NCI-H2029 (cell line): ENCODE results near the gene AGRN.
"Not testable (repeated sequence)": the region's sequence is repeated elsewhere in the genome, so short reads cannot be mapped to it uniquely, and the experiment has no call there.

Source experiments
- DNase-seq: peaks from one replicate; lab custom pipeline; 2025; lab: John Stamatoyannopoulos, UW

The AGRN gene

GRCh38 chr1:1001057-1001783, 18.7 kb upstream of the AGRN start:
- no peak for DNase-seq

GRCh38 chr1:1003618-1004419, 16.1 kb upstream of the AGRN start:
- no peak for DNase-seq

- no peak for DNase-seq
Measured at GRCh38 chr1:1004420-1004779, 15.5 kb upstream of the AGRN start.

- DNase-seq = peak; percentile 30
Measured at GRCh38 chr1:1004780-1005697, 14.9 kb upstream of the AGRN start.

- DNase-seq = no peak
Measured at GRCh38 chr1:1005774-1006304, 14.1 kb upstream of the AGRN start.

GRCh38 chr1:1006305-1007159, 13.4 kb upstream of the AGRN start:
- no peak for DNase-seq

- not testable (repeated sequence) for DNase-seq
Measured at GRCh38 chr1:1010131-1010530, 9.8 kb upstream of the AGRN start.

GRCh38 chr1:1011396-1011949, 8.4 kb upstream of the AGRN start:
- no peak for DNase-seq

- DNase-seq = not testable (repeated sequence)
Measured at GRCh38 chr1:1012736-1013104, 7.2 kb upstream of the AGRN start.

GRCh38 chr1:1013105-1013921, 6.6 kb upstream of the AGRN start, which contains the start of gene ISG15:
Gene ISG15 (plus strand): TSS chr1:1013497. CDS start chr1:1013574, 77 bp downstream.
- peak; percentile 76 for DNase-seq

- no peak for DNase-seq
Measured at GRCh38 chr1:1013922-1014648, 5.8 kb upstream of the AGRN start.

- no peak for DNase-seq
Measured at GRCh38 chr1:1014799-1015681, 4.9 kb upstream of the AGRN start.

- DNase-seq = not testable (repeated sequence)
Measured at GRCh38 chr1:1017397-1018320, 2.3 kb upstream of the AGRN start.

- DNase-seq = not testable (repeated sequence)
Measured at GRCh38 chr1:1018321-1018685, 1.6 kb upstream of the AGRN start.

GRCh38 chr1:1019122-1019999, 559 bp upstream of the AGRN start:
- DNase-seq = peak; percentile 43

GRCh38 chr1:1020415-1021009, 592 bp downstream of the AGRN start:
- DNase-seq = no peak
